Epithelial cell of proximal tubule (primary cell): Measurements from ENCODE around the gene GPRC5B. TPM values are rescaled to one million over a fixed set of nuclear protein-coding genes. Genes with fewer than 3 reads are reported as not detected.

ENCODE experiments used
- DNase-seq: peaks from one replicate; pipeline ENCODE4 v3.0.0-alpha.2; 2011; ENCODE audit warnings: low read depth
- H3K4me3 ChIP-seq: 2 replicates; pipeline ENCODE4 v1.5.1; 2011; ENCODE audit warnings: low read depth, mild to moderate bottlenecking, low read length
- total RNA-seq: library from RNA; depleted of rRNA; stranded (reverse); fragments of >200 nt; gene quantifications from 2 replicates; pipeline ENCODE4 v1.2.3, GENCODE V29; 2015
- TF ChIP-seq, protein P1 (sequence below): conservative IDR thresholded peaks from 2 replicates; pipeline ENCODE4 v1.5.1; 2012; ENCODE audit warnings: low read depth, mild to moderate bottlenecking, low read length

GPRC5B gene
- total RNA-seq, 1 donor from 2014 or later = 9.9 TPM

DNA sequence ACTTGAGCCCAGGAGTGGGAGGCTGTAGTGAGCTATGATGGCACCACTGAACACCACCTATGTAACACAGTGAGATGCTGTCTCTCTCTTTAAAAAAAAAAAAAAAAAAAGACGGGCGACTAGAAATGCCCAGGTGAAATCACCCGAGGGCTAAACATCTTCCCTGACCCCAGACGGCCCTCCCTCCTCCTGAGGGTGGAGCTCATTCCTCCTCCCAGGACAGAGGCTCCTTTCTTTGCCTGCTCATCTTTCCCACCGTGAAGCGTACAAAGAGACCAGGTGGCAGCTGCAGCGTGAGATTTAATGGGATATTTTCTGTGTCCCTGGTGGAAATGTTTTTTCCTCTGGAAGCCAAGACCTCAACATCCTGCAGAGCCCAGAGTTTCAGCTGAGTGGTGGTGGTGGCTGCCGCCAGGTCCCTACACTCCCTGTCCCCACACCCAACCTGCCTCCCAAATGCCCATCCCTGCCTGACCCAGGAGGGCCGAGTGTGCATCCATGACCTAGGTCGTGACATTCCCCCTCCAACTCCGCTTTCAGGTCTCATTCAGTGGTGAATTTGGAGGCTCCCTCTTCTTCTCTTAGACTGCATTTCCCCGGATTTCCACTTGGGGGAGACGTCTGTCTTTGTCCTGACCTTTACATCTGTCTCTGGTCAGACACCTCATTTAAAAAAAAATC, 14.4 kb upstream of the GPRC5B start:
- no peak overlapping the region for H3K4me3 ChIP-seq
- TF ChIP-seq, protein P1, sequence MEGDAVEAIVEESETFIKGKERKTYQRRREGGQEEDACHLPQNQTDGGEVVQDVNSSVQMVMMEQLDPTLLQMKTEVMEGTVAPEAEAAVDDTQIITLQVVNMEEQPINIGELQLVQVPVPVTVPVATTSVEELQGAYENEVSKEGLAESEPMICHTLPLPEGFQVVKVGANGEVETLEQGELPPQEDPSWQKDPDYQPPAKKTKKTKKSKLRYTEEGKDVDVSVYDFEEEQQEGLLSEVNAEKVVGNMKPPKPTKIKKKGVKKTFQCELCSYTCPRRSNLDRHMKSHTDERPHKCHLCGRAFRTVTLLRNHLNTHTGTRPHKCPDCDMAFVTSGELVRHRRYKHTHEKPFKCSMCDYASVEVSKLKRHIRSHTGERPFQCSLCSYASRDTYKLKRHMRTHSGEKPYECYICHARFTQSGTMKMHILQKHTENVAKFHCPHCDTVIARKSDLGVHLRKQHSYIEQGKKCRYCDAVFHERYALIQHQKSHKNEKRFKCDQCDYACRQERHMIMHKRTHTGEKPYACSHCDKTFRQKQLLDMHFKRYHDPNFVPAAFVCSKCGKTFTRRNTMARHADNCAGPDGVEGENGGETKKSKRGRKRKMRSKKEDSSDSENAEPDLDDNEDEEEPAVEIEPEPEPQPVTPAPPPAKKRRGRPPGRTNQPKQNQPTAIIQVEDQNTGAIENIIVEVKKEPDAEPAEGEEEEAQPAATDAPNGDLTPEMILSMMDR = peak; percentile 85
- DNase-seq = no peak

DNA sequence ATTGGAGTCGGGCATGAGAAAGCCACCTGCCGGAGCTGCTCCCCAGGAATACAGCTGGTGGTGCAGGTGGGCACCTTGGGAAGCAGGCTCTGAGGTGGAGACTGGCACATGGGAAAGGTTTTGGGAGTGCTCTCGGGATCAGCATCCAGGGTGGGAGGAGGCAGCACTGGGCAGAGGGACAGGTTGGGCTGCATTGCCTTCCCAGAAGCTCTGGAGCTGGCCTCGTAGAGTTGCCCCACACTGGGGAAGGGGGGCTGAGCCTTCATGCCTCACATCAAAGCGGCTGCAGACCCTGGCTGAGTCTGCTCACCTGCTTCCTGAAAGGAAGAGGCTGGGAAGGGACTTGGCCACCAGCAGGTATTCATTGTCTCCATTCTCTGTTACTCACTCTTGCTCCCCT, 13.5 kb upstream of the GPRC5B start:
- DNase-seq = no peak
- no peak overlapping the region for H3K4me3 ChIP-seq
- TF ChIP-seq, protein P1 = no peak

DNA sequence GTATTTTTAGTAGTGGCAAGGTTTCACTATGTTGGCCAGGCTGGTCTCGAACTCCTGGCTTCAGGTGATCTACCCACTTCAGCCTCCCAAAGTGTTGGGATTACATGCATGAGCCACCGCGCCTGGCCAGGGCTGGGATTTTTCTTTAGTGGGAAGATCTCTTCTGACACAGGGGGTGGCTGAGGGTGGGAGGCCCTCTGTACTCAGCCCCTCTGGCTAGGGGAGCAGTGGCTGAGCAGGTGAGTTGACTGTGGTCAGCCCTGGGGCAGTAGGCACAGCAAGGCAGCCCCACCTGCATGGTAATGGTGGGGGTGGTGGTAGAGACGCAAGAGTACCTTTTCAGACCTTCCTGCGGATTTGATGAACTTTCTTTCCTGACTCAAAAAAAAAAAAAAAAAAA, 12.3 kb upstream of the GPRC5B start:
- no peak overlapping the region for H3K4me3 ChIP-seq
- TF ChIP-seq, protein P1 = no peak
- DNase-seq = no peak

DNA sequence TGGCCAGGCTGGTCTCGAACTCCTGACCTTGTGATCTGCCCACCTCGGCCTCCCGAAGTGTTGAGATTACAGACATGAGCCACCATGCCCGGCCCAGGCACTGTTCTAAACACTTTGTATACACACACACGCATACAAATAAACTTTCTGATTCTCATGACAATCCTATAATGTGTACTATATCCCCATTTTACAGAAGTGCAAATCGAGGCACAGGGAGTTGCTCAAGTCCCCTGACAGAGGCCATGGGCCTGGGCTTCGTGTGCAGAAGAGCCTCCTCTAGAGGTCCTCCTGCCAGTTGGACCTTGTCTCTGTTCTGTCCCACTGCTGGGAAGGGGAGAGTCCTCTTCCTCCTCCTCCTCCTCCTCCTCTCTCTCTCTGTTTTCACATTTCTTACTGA, 9.9 kb upstream of the GPRC5B start:
- TF ChIP-seq, protein P1 = no peak
- H3K4me3 ChIP-seq = no peak overlapping the region
- DNase-seq = no peak

DNA sequence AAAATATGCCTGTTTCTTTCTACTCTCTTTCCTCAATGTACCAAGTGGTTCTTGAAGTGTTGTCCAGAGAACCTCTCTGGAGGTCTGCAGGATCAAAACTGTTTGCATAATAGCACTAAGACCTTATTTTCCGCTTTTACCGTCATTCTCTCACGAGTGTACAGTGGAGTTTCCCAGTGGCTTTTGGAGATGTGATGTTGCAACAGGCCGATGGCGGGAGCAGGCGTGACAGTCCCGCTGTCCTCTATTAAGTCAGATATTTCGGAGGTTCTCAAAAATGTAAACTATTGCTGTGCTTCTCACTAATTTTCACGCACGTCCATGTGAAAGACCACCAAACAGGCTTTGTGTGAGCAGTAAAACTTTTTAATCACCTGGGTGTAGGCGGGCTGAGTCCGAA, 8.3 kb upstream of the GPRC5B start:
- DNase-seq = no peak
- H3K4me3 ChIP-seq = no peak overlapping the region
- TF ChIP-seq, protein P1 = no peak

DNA sequence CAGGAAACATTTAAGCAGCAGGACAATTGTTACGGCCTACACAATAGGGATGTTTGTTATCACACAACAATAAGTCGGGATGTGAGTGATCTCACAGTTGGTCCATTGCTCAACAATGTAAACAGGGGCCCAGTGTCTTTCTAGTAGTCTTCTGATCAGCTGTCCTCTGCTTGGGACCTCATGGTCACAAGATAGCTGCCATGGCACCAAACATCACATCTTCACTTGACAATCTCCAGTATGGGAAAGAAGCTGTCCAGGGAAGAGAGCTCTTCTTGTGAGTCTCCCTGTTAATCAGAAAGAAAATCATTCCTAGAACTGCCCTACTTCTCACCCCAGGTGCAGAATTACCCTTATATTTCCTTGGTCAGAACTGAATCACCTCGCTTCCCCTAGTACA, 6.3 kb upstream of the GPRC5B start:
- H3K4me3 ChIP-seq = no peak overlapping the region
- no peak for DNase-seq
- TF ChIP-seq, protein P1 = no peak

DNA sequence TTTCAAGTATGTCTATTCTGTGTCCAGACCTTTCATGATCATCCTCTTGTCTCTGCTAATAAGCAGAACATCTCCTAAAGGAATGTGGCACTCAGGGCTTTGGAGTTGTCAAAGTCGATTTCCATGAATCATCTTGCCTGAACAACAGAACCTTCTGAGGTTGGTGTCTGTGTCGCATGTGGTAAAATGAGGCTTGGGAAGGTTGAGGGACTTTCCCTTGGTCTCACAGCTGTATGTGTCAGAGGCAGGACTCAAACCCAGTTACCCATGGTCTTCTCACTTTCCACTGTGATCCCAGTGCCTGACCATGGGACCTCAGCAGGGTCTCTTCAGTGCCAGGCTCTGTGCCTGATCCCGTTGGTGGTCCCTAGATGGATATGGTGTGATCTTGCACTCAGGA, 4.2 kb upstream of the GPRC5B start:
- TF ChIP-seq, protein P1 = no peak
- no peak overlapping the region for H3K4me3 ChIP-seq
- DNase-seq = no peak
